TTC549 (cell line): ENCODE results near the gene UBA6.

ENCODE experiments used
- FAIRE-seq: peaks from 2 replicates; lab custom pipeline; 2012; peaks lifted over from hg19 to GRCh38; lab: Jason Lieb, UNC

Gene UBA6

GRCh38 chr4:67576059-67576466 is 124.9 kb downstream of the UBA6 start:
- no peak for FAIRE-seq

GRCh38 chr4:67575232-67576058 is 125.5 kb downstream of the UBA6 start:
- no peak for FAIRE-seq

- no peak for FAIRE-seq
Observed at GRCh38 chr4:67573193-67573592, 127.8 kb downstream of the UBA6 start.

GRCh38 chr4:67571975-67572374 is 129.0 kb downstream of the UBA6 start:
- no peak for FAIRE-seq

- FAIRE-seq, result no peak
Observed at GRCh38 chr4:67570537-67570936, 130.4 kb downstream of the UBA6 start.

- FAIRE-seq, result no peak
Observed at GRCh38 chr4:67568820-67569219, 132.1 kb downstream of the UBA6 start.

- no peak for FAIRE-seq
Observed at GRCh38 chr4:67566335-67566734, 134.6 kb downstream of the UBA6 start.

GRCh38 chr4:67565284-67565683 is 135.7 kb downstream of the UBA6 start:
- FAIRE-seq, result no peak
